ENCODE measurements around the gene ODAD4.

The ODAD4 gene

DNA sequence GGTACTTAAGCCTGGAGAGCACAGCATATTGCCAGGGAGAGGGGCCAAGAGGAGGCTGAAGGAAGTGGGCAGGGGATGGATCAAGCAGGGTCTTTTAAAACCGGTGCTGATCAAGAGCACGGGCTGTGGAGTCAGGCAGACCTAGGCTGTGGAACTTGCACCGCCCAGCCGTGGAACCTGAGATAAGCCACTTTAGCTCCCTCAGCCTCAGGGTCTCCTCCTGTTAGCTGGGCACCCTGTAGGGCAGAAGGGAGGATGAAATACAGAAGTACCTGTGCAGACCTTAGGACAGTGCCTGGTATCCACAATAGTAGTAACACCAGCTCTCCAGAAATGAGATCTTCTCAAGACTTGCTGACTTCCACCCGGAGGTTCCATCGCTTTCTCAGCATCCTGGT lies 9.3 kb downstream of the ODAD4 start:
- in situ Hi-C loops (cut with HindIII; ENCODE audit: low sequenced_read_pairs), result no loop called here

DNA sequence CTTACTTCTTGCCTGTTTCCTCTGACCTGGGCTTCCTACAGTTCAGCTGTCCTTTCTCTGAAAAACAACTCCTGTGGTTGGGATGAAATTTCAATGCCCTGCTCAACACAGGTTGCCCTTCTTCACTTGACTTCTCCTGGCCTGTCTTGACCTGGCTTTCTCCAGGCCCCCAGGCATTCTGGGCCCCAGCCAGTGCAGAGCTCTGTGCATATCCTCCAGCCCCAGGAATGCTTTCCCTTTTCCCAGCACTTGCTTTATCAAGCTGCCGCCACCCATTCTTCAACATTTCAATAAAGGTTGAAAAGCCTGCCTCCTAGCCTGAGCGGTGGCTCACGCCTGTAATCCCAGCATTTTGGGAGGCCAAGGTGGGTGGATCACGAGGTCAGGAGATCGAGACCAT lies 10.8 kb downstream of the ODAD4 start:
- in situ Hi-C loops (cut with HindIII; ENCODE audit: low sequenced_read_pairs), result no loop called here

- in situ Hi-C loops (cut with HindIII; ENCODE audit: low sequenced_read_pairs), result no loop called here
Measured at GRCh38 chr17:41942626-41943373, 12.4 kb downstream of the ODAD4 start.

DNA sequence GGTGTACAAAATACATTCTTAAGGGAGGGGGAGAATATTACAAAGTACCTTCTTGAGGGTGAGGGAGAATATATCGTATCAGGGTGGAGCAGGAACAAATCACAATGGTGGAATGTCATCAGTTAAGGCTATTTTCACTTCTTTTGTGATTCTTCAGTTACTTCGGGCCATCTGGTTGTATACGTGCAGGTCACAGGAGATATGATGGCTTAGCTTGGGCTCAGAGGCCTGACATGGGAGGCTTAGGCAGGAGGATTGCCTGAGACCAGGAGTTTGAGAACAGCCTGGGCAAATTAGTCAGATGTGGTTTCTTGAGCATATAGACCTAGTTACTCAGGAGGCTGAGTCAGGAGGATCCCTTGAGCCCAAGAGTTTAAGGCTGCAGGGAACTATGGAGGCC lies 13.1 kb downstream of the ODAD4 start:
- in situ Hi-C loops (cut with HindIII; ENCODE audit: low sequenced_read_pairs), result no loop called here

DNA sequence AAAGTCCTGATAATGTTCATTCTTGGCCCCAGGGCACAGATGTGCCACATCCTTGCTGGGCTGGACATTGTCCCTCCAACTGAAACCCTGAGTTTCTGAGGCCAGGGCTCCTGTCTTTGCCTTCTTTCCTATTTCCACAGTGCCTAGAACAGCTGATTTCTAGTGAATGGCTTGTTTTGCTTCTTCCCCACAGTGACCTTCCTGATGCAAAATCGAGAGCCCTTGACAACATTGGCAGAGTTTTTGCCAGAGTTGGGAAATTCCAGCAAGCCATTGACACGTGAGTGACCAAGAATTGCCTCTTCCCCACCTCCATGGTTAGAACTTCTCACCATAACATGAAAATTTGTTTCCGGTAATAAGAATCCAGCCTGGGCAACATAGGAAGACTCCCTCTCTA lies 14.5 kb downstream of the ODAD4 start:
- in situ Hi-C loops (cut with HindIII; ENCODE audit: low sequenced_read_pairs), result no loop called here

- in situ Hi-C loops (cut with HindIII; ENCODE audit: low sequenced_read_pairs), result no loop called here
Measured at GRCh38 chr17:41948762-41949460, 18.5 kb downstream of the ODAD4 start.

DNA sequence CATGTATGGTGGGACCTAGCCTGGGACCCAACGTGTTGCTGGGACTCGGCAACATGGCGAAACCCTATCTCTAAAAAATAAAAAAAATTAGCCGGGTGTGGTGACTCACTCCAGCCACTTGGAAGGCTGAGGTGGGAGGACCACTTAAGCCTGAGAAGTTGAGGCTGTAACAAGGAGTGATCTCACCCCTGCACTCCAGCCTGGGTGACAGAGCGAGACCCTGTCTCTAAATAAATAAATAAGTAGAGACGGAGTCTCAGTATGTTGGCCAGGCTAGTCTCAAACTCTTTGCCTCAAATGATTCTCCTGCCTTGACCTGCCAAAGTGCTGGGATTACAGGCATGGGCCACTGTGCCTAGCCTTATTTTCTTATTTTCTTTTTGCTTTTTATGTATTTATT lies 26.1 kb downstream of the ODAD4 start:
- in situ Hi-C loops (cut with HindIII; ENCODE audit: low sequenced_read_pairs), result loop anchor here (5.0 kb wide), 2 partner anchors 71 to 239 kb away; no protein-coding TSS in a partner anchor

- in situ Hi-C loops (cut with HindIII; ENCODE audit: low sequenced_read_pairs), result loop anchor here (5.0 kb wide), 2 partner anchors 70 to 240 kb away; no protein-coding TSS in a partner anchor
Measured at GRCh38 chr17:41957031-41957868, 26.8 kb downstream of the ODAD4 start.

- in situ Hi-C loops (cut with HindIII; ENCODE audit: low sequenced_read_pairs), result loop anchor here (5.0 kb wide), 2 partner anchors 69 to 241 kb away; no protein-coding TSS in a partner anchor
Measured at GRCh38 chr17:41957869-41958439, 27.5 kb downstream of the ODAD4 start.

DNA sequence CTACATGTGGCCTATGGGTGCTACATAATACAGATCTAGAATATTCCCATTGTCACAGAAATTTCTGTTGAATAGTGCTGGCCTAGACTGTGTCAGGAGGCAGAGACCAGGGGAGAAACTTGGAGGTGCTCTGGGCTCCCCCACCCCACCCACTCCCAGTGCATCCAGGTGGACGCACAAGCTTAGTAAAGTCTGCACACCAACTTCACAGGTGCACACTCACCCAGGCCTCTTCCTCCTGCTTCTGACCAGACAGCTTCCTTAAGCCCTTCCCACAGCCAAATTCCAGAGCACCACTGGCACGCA lies 28.6 kb downstream of the ODAD4 start:
- in situ Hi-C loops (cut with HindIII; ENCODE audit: low sequenced_read_pairs), result loop anchor here (5.0 kb wide), 2 partner anchors 68 to 242 kb away; no protein-coding TSS in a partner anchor

DNA sequence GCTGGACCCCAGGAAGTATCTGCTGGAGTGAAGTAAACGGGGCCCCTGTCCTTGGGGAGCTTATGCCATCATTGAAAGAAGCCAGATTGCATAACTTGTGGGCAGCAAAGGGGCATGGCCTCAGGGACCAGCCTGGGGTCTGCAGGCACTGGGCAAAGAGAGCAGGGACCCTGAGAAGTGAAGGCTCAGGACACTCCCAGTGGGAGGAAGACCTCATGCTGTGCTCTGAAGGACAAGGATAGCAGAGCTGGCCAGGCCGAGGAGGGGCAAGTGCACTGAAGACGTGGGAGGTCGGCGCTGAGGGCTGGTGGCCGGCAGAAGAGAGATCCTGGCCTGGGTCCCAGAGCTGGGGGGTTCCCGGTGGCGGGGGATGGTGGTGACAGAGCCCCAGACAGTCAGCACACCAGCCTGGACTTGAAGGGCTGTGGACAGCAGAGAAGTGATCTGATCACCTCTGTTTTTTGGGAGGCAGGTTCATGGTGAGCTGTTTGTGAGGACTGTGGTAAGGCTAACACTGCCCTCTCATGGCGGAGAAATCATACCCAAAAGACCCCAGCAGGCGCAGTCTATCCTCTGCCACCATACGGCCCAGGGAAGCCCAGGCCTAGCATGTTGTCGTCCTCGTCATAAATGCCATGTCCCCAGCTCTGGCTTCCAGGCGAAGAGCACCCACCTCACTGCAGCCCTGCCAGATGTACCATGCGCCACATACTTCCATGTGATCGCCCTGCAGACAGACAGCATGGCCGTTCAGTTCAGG lies 29.1 kb downstream of the ODAD4 start:
- in situ Hi-C loops (cut with HindIII; ENCODE audit: low sequenced_read_pairs), result loop anchor here (5.0 kb wide), 2 partner anchors 68 to 242 kb away; no protein-coding TSS in a partner anchor

GRCh38 chr17:41962111-41962510 lies 31.7 kb downstream of the ODAD4 start:
- in situ Hi-C loops (cut with HindIII; ENCODE audit: low sequenced_read_pairs), result no loop called here

- in situ Hi-C loops (cut with HindIII; ENCODE audit: low sequenced_read_pairs), result no loop called here
Measured at GRCh38 chr17:41962768-41963434, 32.5 kb downstream of the ODAD4 start.

- in situ Hi-C loops (cut with HindIII; ENCODE audit: low sequenced_read_pairs), result loop anchor here (5.0 kb wide), 1 partner anchor 136 kb away; no protein-coding TSS in a partner anchor
Measured at GRCh38 chr17:41965694-41966462, 35.5 kb downstream of the ODAD4 start.

- in situ Hi-C loops (cut with HindIII; ENCODE audit: low sequenced_read_pairs), result loop anchor here (5.0 kb wide), 1 partner anchor 136 kb away; no protein-coding TSS in a partner anchor
Measured at GRCh38 chr17:41966463-41967140, 36.2 kb downstream of the ODAD4 start, which contains the start of gene CNP. CNP (plus strand) TSS chr17:41966795; CDS start chr17:41966885, 90 bp downstream.

- in situ Hi-C loops (cut with HindIII; ENCODE audit: low sequenced_read_pairs), result loop anchor here (5.0 kb wide), 1 partner anchor 135 kb away; no protein-coding TSS in a partner anchor
Measured at GRCh38 chr17:41967141-41967920, 36.9 kb downstream of the ODAD4 start.

GRCh38 chr17:41967921-41968578 lies 37.6 kb downstream of the ODAD4 start:
- in situ Hi-C loops (cut with HindIII; ENCODE audit: low sequenced_read_pairs), result loop anchor here (5.0 kb wide), 1 partner anchor 134 kb away; no protein-coding TSS in a partner anchor
